ENCODE measurements around the gene NR0B1.

The NR0B1 gene

DNA sequence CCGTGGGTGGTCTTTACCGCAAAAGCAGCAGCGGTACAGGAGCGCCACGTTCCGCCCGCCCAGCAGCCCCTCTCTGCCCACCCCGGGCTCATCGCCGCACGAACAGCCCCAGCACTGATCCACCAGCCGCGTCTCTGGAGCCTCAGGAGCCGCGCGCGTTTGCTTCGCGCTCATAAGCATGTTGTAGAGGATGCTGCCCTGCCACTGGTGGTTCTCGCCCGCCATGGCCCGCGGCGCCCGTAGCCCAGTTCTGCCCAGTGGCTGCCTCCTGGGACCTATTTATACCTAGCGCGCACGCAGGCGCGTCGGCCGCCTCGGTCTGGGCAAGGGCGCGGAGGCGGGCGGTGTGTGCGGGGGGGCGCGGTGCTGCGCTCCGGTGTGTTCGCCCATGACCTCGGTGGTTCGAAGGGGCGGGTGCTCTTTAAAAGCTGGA lies at the start of gene NR0B1:
TSS of gene NR0B1 (minus strand) at position 252 of the 433 bp plus-strand sequence. CDS start at position 225, 27 bp downstream.
- no peak for DNase-seq

DNA sequence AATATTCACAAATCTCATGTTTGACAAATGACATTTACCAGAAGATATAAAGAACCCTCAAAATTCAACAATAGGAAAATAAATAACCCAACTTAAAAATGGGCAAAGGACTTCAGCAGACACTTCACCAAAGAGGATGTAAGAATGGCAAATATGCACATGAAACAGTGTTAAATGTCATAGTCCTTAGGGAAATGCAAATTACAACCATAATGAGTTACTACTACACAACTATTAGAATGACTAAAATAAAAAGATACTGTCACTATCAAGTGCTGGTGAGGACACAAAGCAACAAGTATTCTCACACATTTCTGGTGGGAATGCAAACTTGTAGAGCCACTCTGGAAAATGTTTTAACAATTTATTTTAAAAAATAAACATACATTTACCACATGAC lies 40.8 kb upstream of the NR0B1 start:
- DNase-seq, result no peak

GRCh38 chrX:30343206-30343605 lies 34.0 kb upstream of the NR0B1 start:
- no peak for DNase-seq

- DNase-seq, result no peak
These were observed 31.6 kb upstream of the NR0B1 start for GRCh38 chrX:30340753-30341152.

DNA sequence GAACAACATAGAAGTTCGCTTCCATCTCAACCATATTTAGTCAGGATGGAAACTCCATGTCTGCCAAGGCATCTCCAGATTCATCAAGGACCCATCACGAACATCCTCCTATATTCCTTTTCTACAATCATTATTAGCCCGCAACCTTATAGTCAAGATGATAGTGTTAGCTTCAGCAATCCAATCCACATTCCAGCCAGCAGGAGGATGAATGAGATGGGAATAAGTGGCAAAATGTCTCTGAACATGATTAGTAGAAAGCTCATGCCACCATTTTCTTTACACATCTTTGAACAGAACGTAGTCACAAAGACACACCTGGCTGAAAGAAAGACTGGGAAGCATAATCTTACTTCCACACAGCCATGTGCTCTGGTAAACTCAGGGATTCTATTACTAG lies 18.6 kb upstream of the NR0B1 start:
- DNase-seq, result no peak

- no peak for DNase-seq
These were observed 8.1 kb upstream of the NR0B1 start for GRCh38 chrX:30317308-30317707.

GRCh38 chrX:30313322-30313721 lies 4.1 kb upstream of the NR0B1 start:
- DNase-seq, result no peak

DNA sequence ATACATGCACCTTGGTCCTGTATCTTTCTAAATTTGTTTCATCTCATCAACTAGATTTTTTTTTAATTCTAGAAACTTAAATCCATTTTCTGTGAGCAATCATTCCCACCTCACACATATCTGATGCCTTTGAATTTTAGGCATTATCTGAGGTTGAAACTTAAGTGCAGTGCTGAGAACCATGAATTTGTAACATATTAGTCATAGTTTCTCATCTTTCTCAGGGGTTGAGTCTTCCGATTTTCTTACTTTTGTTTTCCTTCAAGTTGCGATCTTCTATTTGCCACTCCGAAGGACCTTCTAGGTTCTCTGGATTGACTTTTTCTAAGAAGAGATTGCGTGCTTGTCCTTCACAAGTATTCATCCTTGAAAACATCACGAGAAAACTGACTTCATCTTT lies 3.7 kb upstream of the NR0B1 start:
- DNase-seq, result no peak

- no peak for DNase-seq
These were observed 1.4 kb upstream of the NR0B1 start for GRCh38 chrX:30310429-30311206.

- DNase-seq, result no peak
These were observed 689 bp downstream of the NR0B1 start for GRCh38 chrX:30308263-30309138.

DNA sequence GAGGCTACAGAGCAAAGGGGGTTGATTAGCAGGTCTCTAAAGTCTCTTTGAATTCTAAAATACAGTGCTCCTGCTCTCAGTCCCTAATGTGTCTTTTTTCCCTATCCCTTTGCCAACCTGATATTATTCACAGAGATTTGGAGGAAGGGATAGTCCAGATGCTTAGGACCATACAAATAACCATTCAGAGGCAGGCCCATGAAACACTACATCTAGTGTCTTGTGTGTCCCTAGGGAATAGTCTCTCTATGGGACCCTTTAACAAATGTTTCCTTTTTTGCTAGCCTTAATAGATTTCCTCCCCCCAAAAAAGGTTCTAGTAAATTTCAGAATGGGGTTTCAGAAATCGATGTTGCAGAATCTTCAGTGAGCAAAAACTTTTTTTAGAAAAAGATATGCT lies 1.7 kb downstream of the NR0B1 start:
- no peak for DNase-seq

- DNase-seq, result no peak
These were observed 4.3 kb downstream of the NR0B1 start for GRCh38 chrX:30304866-30305265.

DNA sequence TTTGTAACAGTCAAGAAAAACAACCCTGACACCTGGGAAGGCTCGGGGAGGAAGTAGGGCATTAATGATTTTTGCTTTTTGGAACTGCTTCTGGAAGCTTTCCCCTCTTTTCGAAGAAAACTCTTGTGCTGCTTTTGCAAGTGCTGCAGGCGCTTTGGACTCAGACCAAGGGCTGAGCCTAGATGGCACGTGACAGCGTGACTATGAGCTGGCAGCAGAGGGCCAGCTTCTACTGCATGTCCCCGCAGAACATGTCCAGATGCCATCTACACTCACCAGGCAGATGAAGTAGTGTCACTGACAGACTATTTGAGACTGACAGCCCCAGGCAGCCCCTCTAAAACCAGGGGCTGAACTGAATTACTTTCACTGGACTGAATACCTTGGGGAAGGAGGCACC lies 6.2 kb downstream of the NR0B1 start:
- DNase-seq, result no peak

GRCh38 chrX:30301963-30302362 lies 7.2 kb downstream of the NR0B1 start:
- no peak for DNase-seq

DNA sequence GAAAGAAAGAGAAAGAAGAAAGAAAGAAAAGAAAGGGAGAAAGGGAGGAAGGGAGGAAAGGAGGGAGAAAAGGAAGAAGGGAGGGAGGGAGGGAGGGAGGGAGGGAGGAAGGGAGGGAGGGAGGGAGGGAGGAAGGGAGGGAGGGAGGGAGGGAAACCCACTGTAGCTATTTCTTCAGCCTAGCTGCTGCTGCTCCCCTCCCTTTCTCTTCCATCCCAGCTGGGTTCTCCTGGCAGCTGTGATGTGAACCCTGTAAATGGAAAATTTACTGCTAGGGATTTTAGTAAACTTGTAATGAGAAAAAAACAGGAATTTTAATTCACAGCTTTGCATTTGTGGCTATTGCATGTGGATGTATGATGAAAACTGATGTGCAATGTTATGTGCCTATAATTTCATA lies 8.0 kb downstream of the NR0B1 start:
- no peak for DNase-seq

DNA sequence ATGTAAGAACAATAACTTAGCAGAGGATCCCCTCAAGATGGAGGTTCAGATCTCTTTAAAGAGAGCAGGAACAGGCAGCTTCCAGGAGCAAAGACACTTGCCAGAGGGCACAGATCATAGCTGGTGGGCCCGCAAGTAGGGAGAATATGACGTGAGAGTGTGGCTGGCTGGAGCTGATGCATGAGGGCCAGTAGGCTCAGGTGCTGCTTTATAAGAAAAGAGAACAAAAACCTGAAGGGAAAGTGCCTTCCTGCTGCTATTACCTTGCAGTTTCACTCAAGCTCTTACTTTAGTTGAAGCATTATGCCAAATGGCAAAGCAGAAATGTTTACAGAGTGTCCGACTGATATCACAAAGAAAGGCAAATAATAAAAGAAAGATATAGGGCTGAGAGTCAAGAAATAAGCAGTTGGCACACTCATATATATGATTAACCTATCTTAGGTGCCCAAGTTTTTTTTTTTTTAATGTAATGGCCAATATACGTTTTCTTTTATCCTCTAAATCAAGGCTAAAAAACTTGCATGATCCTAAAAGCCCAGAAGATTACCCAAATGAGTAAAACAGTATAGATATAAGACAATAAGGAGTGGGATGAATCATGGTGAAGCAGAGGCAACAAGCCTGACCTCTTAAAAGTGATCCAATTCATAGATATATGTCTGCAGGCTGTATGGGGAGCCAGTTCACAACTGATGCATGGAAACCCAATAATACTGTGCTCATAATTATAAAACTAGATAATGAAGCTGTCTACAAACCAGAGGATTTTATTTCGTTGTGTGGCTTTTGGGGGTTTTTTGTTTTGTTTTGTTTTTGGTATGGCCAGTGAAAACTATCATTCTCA lies 12.6 kb downstream of the NR0B1 start:
- no peak for DNase-seq

DNA sequence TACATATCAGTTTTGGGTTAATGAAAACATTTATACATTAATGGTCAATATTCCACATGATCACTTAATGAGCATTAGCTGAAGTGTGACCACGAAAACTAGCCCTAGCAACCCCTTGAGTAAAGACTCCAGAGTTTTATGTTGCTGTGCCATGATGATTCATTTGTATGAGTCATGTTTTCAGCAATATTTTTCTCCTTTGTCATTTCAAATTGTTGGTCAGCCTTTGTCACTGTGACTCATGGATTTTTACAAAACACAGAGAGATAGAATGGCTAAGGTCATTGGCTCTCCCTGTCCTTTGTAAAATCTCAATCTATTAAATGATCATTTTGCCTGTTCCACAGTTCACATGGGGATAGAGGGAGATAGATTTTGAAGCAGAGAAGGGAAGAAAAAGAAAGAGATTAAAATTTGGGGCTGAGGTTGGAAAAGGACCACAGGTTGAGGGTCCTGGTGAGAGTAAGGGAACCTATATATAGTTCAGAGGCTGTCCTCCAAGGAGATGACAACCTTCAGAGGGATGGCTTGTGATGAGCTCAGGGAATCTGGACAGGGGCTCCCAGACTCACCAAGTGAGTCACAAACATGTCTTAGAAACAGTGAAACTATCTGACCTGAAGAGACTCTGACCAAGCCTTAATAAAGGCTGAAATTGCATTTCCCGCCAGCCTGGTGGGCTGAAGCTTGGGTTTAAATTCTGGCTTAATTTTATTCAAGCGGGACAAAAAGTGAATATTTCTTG lies 25.6 kb downstream of the NR0B1 start:
- no peak for DNase-seq

DNA sequence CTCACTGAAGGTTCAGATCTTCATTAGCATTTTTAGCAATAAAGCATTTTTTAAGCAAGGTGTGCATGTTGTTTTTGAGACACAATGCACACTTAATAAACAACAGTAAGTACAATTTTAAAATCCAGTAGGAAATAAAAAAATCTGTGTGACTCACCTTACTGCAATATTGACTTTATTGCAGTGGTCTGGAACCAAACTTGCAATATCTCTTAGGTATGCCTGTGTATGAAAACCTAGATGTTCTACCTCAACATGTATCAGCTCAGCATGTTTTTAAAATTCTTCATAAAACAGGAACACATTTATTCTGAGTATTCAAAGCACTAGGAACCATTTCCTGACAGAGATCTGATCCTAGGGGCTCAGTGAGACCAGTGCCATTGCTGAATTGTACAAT lies 26.7 kb downstream of the NR0B1 start:
- no peak for DNase-seq

- DNase-seq, result no peak
These were observed 28.8 kb downstream of the NR0B1 start for GRCh38 chrX:30280428-30280827.

GRCh38 chrX:30278365-30278764 lies 30.8 kb downstream of the NR0B1 start:
- no peak for DNase-seq

GRCh38 chrX:30275498-30275897 lies 33.7 kb downstream of the NR0B1 start:
- no peak for DNase-seq

GRCh38 chrX:30270639-30271038 lies 38.6 kb downstream of the NR0B1 start:
- no peak for DNase-seq

Measured in CD4-positive, alpha-beta T cell treated with Interleukin-4 for 4 hours (primary cell).